ENCODE measurements around the gene DROSHA. TPM values are rescaled to one million over a fixed set of nuclear protein-coding genes. Genes with fewer than 3 reads are reported as not detected.

DROSHA gene
- total and polyA plus RNA-seq, 2 of the 8 experiments (the other 6 are each of a cell fraction or from before 2014, with no cell fraction given), result 65.9 to 122 TPM

- TF ChIP-seq SIN3A (conservative IDR thresholded peaks at IDR 0.05 in 1 of 2, IDR thresholded peaks at IDR 0.05 in 1 of 2; ENCODE audit: low read depth in 1 of 2, low read length in 2 of 2), result no peak
- no peak for TF ChIP-seq MAX (IDR thresholded peaks at IDR 0.05)
- TF ChIP-seq SP4 (IDR thresholded peaks at IDR 0.05; ENCODE audit: low read length), result no peak
- TF ChIP-seq BACH1 (IDR thresholded peaks at IDR 0.05; ENCODE audit: low read length), result no peak
- TF ChIP-seq CHD7 (IDR thresholded peaks at IDR 0.05; ENCODE audit: insufficient replicate concordance, low read length), result no peak
- no peak for TF ChIP-seq SIRT6 (IDR thresholded peaks at IDR 0.05; ENCODE audit: low read length)
Measured at GRCh38 chr5:31416547-31416946, 115.3 kb downstream of the DROSHA start (continued).

Data from H1 (cell line).